Measurements from ENCODE around the gene SOX4.

GRCh38 chr6:21603082-21603952 lies 9.8 kb downstream of the SOX4 start:
- TF ChIP-seq POLR2AphosphoS5 (IDR thresholded peaks at IDR 0.05; ENCODE audit: low read depth, low read length) = no peak
- TF ChIP-seq POLR2A (IDR thresholded peaks at IDR 0.05; ENCODE audit: low read depth, low read length) = no peak
- no peak for TF ChIP-seq TAF1 (IDR thresholded peaks at IDR 0.05; ENCODE audit: low read depth, low read length)
- TF ChIP-seq PAX5 (IDR thresholded peaks at IDR 0.05; ENCODE audit: insufficient read depth, low read length, severe bottlenecking) = no peak
- no peak for TF ChIP-seq SPI1 (IDR thresholded peaks at IDR 0.05; ENCODE audit: low read depth, low read length)
- no peak for TF ChIP-seq POU2F2 (IDR thresholded peaks at IDR 0.05; ENCODE audit: low read depth, low read length)

Measured in GM12891 (cell line).